Activated CD8-positive, alpha-beta T cell treated with anti-CD3 and anti-CD28 coated beads, Interleukin-2, amount 10 ng/mL, durations not matched to agents 7 days and 5 days (primary cell): ENCODE results near the gene TMEM235. TPM values are rescaled to one million over a fixed set of nuclear protein-coding genes. Genes with fewer than 3 reads are reported as not detected.

Source experiments
- ATAC-seq: fragments of 150-1000 bp; cut with Tn5 transposase; one replicate; pipeline ENCODE4 v1.10.0; 2021; ENCODE audit warnings: moderate library complexity
- CTCF ChIA-PET: fragments of 350-600 bp; sonication (Branson Sonifier 250); formaldehyde crosslinking; loops from one replicate; lab custom pipeline; 2021; ENCODE audit warnings: antibody characterized with exemption; lab: Charles Lee
- POLR2A ChIA-PET: fragments of 350-600 bp; sonication (Branson Sonifier 250); formaldehyde crosslinking; loops from one replicate; lab custom pipeline; 2021; ENCODE audit warnings: antibody characterized with exemption; lab: Charles Lee
- DNase-seq: peaks from one replicate; pipeline ENCODE4 v3.0.0-alpha.2; 2020
- H3K27ac Mint-ChIP-seq: one replicate; pipeline ENCODE4 v1.8.0; 2021; ENCODE audit warnings: mild to moderate bottlenecking, mixed read lengths
- H3K27me3 Mint-ChIP-seq: one replicate; pipeline ENCODE4 v1.8.0; 2021; ENCODE audit warnings: low read depth, mixed read lengths
- H3K36me3 Mint-ChIP-seq: one replicate; pipeline ENCODE4 v1.8.0; 2021; ENCODE audit warnings: low read depth, mixed read lengths
- H3K4me1 Mint-ChIP-seq: one replicate; pipeline ENCODE4 v1.8.0; 2021; ENCODE audit warnings: low read depth, mixed read lengths
- H3K4me3 Mint-ChIP-seq: one replicate; pipeline ENCODE4 v1.8.0; 2021; ENCODE audit warnings: mild to moderate bottlenecking, mixed read lengths
- H3K9me3 Mint-ChIP-seq: one replicate; pipeline ENCODE4 v1.8.0; 2022; ENCODE audit warnings: mixed read lengths; ENCODE audit not compliant: insufficient read depth
- total RNA-seq, 2 experiments: library from RNA; stranded (reverse); gene quantifications; one replicate each; pipeline ENCODE4 v1.2.3, GENCODE V29; 2021

The TMEM235 gene
- total RNA-seq, 2 experiments from 2014 or later: not detected

GRCh38 chr17:78268951-78269905 lies 37.8 kb downstream of the TMEM235 start:
- ChIA-PET CTCF (interaction anchor here (1.1 to 1.9 kb wide), 2 partner anchors 19 to 184 kb away, joined by 3 to 8 read pairs; no protein-coding TSS in a partner anchor), POLR2A (no interaction called here)
- Mint-ChIP-seq H3K27ac (no peak overlapping the region), H3K4me3 (no peak overlapping the region), H3K27me3 (peaks cover 14% of the 10 kb centered on the region), H3K9me3 (no peaks in the 10 kb centered on the region), H3K36me3 (no peaks in the 10 kb centered on the region), H3K4me1 (peaks cover 9% of the 10 kb centered on the region)
- no peak for ATAC-seq
- no peak for DNase-seq

DNA sequence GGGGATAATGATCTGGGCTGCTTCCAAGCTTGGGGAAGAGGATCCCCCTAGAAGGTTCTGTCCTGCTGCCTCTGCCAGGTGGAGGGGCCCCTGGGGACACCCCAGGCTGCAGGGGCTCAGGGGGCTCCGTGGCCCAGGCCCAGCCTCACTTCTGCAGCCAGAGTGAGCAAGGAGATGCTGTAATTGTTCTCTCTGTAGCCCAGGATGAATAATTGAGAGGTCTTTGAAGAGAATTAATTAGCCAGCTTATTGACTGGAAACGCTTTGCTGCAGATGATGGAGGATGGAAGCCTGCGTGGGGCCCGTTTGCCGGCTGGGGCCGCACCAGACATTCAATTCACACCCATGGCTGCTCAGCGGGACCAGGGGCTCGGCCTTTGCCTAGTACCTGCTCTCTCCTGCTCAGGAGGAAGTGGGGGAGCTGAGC lies 38.5 kb downstream of the TMEM235 start:
- ATAC-seq (no peak), DNase-seq (no peak)
- H3K9me3 Mint-ChIP-seq: no peaks in the 10 kb centered on the region
- no peak overlapping the region for H3K4me3 Mint-ChIP-seq
- peaks cover 14% of the 10 kb centered on the region for H3K27me3 Mint-ChIP-seq
- H3K27ac Mint-ChIP-seq: no peak overlapping the region
- peaks cover 9% of the 10 kb centered on the region for H3K4me1 Mint-ChIP-seq
- CTCF ChIA-PET: interaction anchor here (1.9 kb wide), 1 partner anchor 19 kb away, joined by 8 read pairs; no protein-coding TSS in a partner anchor
- no peaks in the 10 kb centered on the region for H3K36me3 Mint-ChIP-seq
- POLR2A ChIA-PET: no interaction called here

DNA sequence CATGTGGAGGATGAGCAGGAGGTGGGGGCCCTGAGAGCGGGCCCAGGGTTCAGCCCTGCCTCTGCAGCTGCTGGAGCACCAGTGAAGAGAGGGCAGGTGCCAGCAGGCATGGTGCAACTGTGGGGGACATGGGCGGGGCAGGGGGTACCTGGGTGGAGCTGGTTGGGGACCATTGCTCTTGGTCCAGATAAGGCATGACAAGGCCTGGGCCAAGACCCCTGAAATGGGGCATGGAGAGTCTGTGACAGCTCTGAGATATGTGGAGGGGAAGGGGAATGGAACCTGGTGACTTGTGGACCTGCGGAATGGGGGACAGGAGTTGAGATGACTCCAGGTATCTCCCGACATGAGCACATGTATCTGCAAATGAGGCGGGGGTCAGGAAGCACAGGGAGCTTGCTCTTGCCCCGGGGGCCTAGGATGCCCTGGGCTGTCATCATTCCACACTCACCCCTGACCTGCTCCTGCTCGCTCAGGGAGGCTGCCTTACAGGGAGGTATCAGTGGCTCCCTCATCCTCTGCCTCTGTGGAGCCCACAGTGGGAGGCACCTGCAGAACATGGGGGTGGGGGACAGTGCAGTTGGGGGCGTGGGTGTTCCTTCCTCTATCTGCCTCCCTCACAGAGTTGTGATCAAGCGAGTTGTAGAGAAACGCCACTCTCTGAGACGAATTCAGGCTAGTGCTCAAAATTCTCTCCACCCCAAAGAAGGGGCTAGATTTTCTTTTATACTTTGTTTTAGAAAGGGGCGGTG lies 40.2 kb downstream of the TMEM235 start:
- Mint-ChIP-seq H3K4me1 (peaks cover 15% of the 10 kb centered on the region), H3K36me3 (no peaks in the 10 kb centered on the region), H3K9me3 (no peaks in the 10 kb centered on the region), H3K27me3 (peaks cover 16% of the 10 kb centered on the region), H3K27ac (no peak overlapping the region), H3K4me3 (no peak overlapping the region)
- ChIA-PET CTCF (interaction anchor here (0.8 to 1.3 kb wide), 2 partner anchors 9 to 22 kb away, joined by 3 read pairs; no protein-coding TSS in a partner anchor), POLR2A (no interaction called here)
- DNase-seq (no peak), ATAC-seq (no peak)

DNA sequence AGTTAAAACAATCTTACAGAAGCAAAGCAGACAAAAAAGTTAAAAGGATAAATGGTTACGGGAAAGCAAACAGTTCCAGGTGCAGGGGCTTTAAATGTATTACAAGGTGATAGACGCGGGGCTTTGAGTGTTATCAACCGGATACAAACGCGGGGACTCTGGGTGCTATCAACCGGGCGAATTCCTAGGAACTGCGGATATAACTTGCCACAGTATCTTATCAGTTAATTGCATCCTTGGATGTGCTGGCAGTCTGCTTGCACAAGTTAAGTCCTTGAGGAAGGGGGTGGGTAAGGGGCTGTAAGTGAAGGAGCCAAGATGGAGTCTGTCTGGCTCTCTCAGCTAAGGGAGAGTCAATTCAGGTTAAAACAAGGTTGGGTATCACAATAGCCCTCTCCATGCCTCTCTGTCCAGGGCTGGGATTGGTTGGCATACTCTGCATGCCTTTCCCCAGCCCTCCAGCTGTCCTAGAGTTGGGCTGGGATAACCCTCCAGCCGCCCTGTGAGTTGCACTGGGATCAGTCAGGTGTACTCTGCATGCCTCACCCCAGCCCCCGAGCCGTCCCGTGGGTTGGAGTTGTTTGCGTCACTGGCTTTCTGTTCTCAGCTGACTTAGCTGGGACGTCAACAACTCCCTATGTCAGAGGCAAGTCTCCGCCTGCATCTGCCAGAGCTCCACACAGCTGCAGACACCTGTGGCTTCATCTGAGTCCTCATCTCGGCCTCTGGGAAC lies 40.9 kb downstream of the TMEM235 start:
- ChIA-PET POLR2A (interaction anchor here (0.7 to 0.9 kb wide), 2 partner anchors 9 to 87 kb away, joined by 3 to 4 read pairs; partner anchors contain the start of gene SOCS3), CTCF (interaction anchor here (1.3 kb wide), 1 partner anchor 22 kb away, joined by 3 read pairs; no protein-coding TSS in a partner anchor)
- peak; percentile 45 for DNase-seq
- H3K27ac Mint-ChIP-seq: no peak overlapping the region
- H3K4me1 Mint-ChIP-seq: peaks cover 15% of the 10 kb centered on the region
- H3K9me3 Mint-ChIP-seq: no peaks in the 10 kb centered on the region
- H3K27me3 Mint-ChIP-seq: peaks cover 16% of the 10 kb centered on the region
- H3K4me3 Mint-ChIP-seq: no peak overlapping the region
- peak; percentile 46 for ATAC-seq
- H3K36me3 Mint-ChIP-seq: no peaks in the 10 kb centered on the region

GRCh38 chr17:78272914-78273258 lies 41.5 kb downstream of the TMEM235 start:
- POLR2A ChIA-PET: interaction anchor here (0.7 to 0.9 kb wide), 2 partner anchors 10 to 87 kb away, joined by 3 to 4 read pairs; partner anchors contain the start of gene SOCS3
- DNase-seq: no peak
- ATAC-seq: no peak
- Mint-ChIP-seq H3K27ac (no peak overlapping the region), H3K9me3 (no peaks in the 10 kb centered on the region), H3K4me3 (no peak overlapping the region), H3K27me3 (peaks cover 16% of the 10 kb centered on the region), H3K4me1 (peaks cover 15% of the 10 kb centered on the region), H3K36me3 (no peaks in the 10 kb centered on the region)
- CTCF ChIA-PET: no interaction called here

DNA sequence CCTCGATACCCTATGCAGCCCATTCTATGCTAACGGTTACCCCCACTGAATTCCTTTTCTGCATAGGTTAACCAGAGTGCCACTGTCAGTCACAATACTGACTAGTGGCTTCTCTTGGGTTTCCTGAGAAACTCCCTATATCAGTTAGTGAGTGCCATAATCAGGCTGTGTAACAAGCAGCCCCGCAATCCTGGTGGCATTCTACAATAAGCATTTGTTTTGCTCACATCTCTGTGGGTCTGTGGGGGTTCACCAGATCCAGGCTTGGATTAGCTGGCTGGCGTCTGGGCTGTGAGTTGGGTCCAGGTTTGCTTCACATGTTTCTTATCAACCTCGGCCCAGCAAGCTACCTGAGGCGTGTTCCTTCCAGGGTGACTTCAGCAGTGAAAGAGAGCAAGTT lies 42.4 kb downstream of the TMEM235 start:
- H3K9me3 Mint-ChIP-seq: no peaks in the 10 kb centered on the region
- peaks cover 16% of the 10 kb centered on the region for H3K27me3 Mint-ChIP-seq
- H3K4me1 Mint-ChIP-seq: peaks cover 15% of the 10 kb centered on the region
- H3K27ac Mint-ChIP-seq: no peak overlapping the region
- DNase-seq (no peak), ATAC-seq (no peak)
- ChIA-PET CTCF (interaction anchor here (0.7 kb wide), 1 partner anchor 23 kb away, joined by 3 read pairs; no protein-coding TSS in a partner anchor), POLR2A (no interaction called here)
- no peak overlapping the region for H3K4me3 Mint-ChIP-seq
- no peaks in the 10 kb centered on the region for H3K36me3 Mint-ChIP-seq

GRCh38 chr17:78275355-78275754 lies 43.9 kb downstream of the TMEM235 start:
- Mint-ChIP-seq H3K27ac (no peak overlapping the region), H3K27me3 (peaks cover 16% of the 10 kb centered on the region), H3K9me3 (no peaks in the 10 kb centered on the region), H3K4me3 (no peak overlapping the region), H3K36me3 (no peaks in the 10 kb centered on the region), H3K4me1 (peaks cover 15% of the 10 kb centered on the region)
- CTCF ChIA-PET: no interaction called here
- no peak for DNase-seq
- no peak for ATAC-seq
- POLR2A ChIA-PET: no interaction called here

DNA sequence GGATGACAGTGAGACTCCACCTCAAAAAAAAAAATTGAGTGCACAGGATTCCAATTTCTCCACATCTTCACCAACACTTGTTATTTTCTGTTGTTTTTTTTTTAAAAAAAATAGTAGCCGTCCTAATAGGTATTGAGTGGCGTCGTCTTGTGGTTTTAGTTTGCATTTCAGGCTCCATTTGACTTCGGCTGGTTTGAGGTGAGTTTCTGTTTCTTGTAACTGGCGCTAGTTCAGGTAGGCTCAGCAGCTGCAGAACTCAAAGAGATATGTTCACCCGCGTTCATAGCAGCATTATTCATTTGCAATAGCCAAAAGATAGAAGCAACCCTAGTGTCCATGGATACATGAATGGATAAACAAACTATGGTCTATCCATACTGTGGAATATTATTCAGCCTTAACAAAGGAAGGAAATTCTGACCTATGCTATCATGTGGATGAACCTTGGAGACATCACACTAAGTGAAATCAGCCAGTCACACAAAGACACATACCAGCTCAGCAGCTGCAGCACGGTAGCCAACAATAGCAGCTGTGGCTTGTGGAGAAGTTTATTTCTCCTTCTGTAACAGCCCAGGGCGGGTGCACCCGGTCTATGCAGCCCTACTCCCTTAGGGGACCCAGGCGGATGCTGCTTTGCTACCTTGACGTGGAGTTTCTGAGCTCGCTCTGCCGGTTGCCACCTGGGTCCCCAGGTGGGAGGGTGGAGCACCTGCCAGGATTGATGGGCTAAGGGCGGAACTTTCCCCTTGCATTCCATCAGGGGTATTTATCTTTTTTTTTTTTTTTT lies 44.9 kb downstream of the TMEM235 start:
- ChIA-PET CTCF (no interaction called here), POLR2A (interaction anchor here (0.5 kb wide), 1 partner anchor 123 kb away, joined by 3 read pairs; no protein-coding TSS in a partner anchor)
- ATAC-seq: no peak

GRCh38 chr17:78278139-78278741 lies 46.8 kb downstream of the TMEM235 start:
- Mint-ChIP-seq H3K9me3 (no peaks in the 10 kb centered on the region), H3K36me3 (no peaks in the 10 kb centered on the region), H3K4me1 (peaks cover 6% of the 10 kb centered on the region), H3K27me3 (peaks cover 6% of the 10 kb centered on the region), H3K27ac (no peak overlapping the region), H3K4me3 (no peak overlapping the region)
- ATAC-seq (no peak), DNase-seq (no peak)
- CTCF ChIA-PET: no interaction called here
- POLR2A ChIA-PET: no interaction called here

More for the DNA sequence above, 44.9 kb downstream of the TMEM235 start:
- Mint-ChIP-seq H3K4me3 (no peak overlapping the region), H3K4me1 (peaks cover 15% of the 10 kb centered on the region), H3K36me3 (no peaks in the 10 kb centered on the region), H3K27ac (no peak overlapping the region), H3K27me3 (peaks cover 14% of the 10 kb centered on the region), H3K9me3 (no peaks in the 10 kb centered on the region)
- no peak for DNase-seq

DNA sequence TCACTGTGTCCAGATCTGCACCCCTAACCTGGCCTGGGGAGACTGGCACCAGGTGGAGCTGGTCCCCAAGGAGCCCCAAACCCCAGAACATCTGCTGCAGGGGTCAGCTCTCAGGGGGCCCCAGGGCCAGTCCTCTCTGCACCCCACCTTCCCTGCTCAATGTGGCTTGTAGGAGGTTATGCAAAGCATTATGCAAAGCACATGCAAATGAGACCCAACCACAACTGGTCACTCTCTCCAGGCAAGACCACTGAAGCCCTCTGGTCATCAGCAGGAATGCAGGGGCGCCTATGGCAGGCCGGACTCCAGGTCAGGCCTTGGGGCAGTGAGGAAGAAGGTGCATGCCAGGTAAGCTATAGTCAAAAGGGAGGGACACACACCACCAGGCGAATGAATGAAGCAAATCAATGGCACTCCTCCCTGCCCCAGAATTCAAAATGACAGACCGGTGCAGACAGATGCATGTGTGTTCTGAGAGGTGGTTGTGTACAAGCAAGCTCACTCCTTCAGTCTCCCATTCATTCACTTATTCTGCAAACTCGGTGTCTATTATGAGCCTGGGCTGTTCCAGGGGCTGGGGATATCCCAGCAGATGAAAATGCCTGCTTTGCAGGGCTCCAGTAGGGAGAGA lies 48.0 kb downstream of the TMEM235 start:
- Mint-ChIP-seq H3K27me3 (peaks cover 3% of the 10 kb centered on the region), H3K9me3 (no peaks in the 10 kb centered on the region), H3K4me1 (peaks cover 6% of the 10 kb centered on the region), H3K27ac (no peak overlapping the region), H3K36me3 (no peaks in the 10 kb centered on the region), H3K4me3 (no peak overlapping the region)
- CTCF ChIA-PET: no interaction called here
- ATAC-seq (no peak), DNase-seq (no peak)
- POLR2A ChIA-PET: no interaction called here
